T47D (cell line): Measurements from ENCODE around the gene DNASE1L3.
"Not testable (repeated sequence)": the region's sequence is repeated elsewhere in the genome, so short reads cannot be mapped to it uniquely, and the experiment has no call there.

Source experiments
- DNase-seq, 2 experiments: peaks; one replicate each; pipeline versions ENCODE4 v3.0.0 to v3.0.0-alpha.2; 2011 to 2012; ENCODE audit warnings: low read depth in 1 of 2, low spot score in 1 of 2
- JUND ChIP-seq: IDR thresholded peaks from 2 replicates; pipeline ENCODE4 v1.6.1; 2012; ENCODE audit warnings: low read depth
- in situ Hi-C: cut with HindIII; loops from 2 replicates; pipeline ENCODE4 v1.10.0; 2016; ENCODE audit warnings: low sequenced_read_pairs, low pct_unique_long_range_greater_than_20kb

The DNASE1L3 gene

GRCh38 chr3:58202917-58203360 is 7.8 kb downstream of the DNASE1L3 start:
- in situ Hi-C loops, result no loop called here
- no peak for DNase-seq
- no peak for TF ChIP-seq JUND

- in situ Hi-C loops, DNase-seq: not testable (repeated sequence)
Measured at GRCh38 chr3:58201451-58201850, 9.3 kb downstream of the DNASE1L3 start.

DNA sequence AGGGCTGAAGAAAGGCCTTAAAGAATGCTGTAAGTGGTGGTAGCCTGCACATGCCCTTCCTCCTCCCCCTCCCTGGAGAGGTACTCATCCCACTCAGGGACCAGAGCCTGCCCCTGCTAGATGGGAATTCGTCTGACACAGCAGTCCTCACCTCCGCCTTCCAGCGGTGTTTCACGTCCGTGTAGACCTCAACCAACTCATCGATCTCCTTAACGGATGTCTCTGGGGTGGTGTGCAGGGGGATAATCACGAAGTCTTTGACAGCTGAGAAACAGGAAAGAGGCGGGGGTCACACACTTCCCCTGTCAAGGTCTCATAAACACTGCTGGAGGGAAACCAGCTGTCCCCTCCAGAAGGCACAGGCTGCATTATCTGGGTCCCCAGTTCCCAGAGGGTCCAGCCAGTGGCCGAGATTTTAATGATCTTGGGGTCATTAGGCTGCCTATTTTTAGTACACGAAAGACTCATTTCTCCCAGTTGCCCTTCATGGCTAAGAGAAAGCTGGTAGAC is 9.9 kb downstream of the DNASE1L3 start:
- in situ Hi-C loops, result no loop called here
- no peak for TF ChIP-seq JUND
- no peak for DNase-seq

- TF ChIP-seq JUND, result no peak
- no peak for DNase-seq
- in situ Hi-C loops, result no loop called here
Measured at GRCh38 chr3:58200121-58200709, 10.6 kb downstream of the DNASE1L3 start.

DNA sequence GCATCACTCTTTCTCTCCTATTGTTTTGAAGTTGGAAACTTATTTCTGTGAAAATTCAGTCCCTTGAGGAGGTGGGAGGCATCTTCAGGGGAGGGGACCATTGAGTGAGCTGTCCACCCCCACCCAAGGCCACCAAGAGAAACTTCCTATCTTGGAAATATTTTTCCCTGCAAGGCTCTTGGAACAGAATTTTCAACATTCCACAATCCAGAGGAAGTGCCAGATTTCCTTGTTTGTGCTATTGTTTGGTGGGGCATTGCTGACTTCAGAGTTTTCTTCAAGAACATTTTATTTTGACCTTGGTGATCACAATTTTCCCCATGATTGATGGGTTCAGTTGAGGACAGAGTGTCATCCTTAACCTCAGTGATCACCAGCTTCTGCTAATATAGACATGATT is 12.0 kb downstream of the DNASE1L3 start:
- in situ Hi-C loops, result no loop called here
- no peak for TF ChIP-seq JUND
- DNase-seq, result no peak

- no peak for DNase-seq
- no peak for TF ChIP-seq JUND
- in situ Hi-C loops, result no loop called here
Measured at GRCh38 chr3:58198362-58198761, 12.4 kb downstream of the DNASE1L3 start.

DNA sequence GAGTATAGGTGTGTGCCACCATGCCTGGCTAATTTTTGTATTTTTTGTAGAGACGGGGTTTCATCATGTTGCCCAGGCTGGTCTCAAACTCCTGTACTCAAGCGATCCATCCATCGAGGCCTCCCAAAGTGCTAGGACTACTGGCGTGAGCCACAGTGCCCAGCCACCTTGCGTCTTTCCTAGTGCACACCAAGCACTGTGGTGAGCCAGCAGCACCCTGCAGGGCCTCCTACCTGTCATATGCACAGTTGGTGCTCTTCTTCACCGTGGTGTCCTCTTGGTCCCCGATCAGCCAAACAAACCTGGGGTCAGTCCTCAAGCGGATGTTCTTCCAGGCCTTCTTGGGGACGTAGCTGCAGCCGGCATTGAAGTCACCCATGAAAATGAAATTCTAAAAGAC is 13.2 kb downstream of the DNASE1L3 start:
- DNase-seq, result no peak
- in situ Hi-C loops, result no loop called here
- no peak for TF ChIP-seq JUND

- in situ Hi-C loops, result no loop called here
- no peak for TF ChIP-seq JUND
- DNase-seq, result no peak
Measured at GRCh38 chr3:58193682-58194407, 16.9 kb downstream of the DNASE1L3 start.

DNA sequence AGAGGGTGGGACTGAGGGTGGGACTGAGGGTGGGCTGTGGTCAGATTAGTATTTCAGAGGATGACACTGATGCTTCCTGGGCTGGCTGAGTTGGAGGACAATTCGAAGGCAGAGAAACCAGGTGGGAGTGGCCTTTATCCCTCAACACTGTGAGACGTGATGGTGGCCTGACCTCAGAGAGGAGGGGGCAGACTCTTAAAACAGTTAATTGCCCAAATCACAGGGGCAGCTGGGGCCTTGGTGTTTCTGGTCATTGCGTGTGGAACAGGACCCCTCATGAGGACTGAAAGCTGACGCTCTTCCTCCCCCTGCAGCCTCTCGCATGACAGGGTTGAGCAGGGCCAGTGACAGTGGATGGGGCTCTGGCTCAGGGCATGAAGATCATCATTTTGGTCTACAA is 18.7 kb downstream of the DNASE1L3 start:
- TF ChIP-seq JUND, result no peak
- in situ Hi-C loops, result no loop called here
- no peak for DNase-seq

DNA sequence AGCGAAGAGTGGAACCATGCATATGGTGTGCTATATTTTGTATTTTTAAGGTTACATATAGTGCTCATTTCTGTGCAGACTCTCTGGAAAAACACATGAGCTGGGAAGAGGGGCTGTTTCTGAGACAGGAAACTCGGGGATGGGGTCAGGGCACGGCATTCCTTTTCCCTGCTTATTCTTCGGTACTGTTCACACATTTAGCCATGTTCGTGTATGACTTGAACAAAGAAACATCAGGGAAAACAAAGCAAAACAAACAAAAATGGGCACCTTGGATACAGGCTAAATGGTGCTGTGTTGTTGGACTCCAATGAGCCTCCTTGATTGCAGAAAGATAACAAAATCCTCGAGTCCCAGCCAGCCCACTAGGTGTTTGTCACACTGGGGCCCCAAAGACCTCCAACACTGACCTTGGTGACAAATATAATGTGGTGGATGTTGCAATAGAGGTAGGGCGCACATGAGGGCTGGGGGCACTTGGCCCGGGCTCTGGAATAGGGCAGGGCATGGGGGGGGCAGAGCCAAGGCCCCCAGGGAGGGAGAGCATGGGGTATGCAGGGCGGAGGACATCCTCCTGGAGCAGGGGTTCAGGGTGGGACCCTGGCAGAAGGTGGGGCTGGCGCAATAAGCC is 19.3 kb downstream of the DNASE1L3 start:
- TF ChIP-seq JUND, result no peak
- in situ Hi-C loops, result no loop called here
- no peak for DNase-seq

DNA sequence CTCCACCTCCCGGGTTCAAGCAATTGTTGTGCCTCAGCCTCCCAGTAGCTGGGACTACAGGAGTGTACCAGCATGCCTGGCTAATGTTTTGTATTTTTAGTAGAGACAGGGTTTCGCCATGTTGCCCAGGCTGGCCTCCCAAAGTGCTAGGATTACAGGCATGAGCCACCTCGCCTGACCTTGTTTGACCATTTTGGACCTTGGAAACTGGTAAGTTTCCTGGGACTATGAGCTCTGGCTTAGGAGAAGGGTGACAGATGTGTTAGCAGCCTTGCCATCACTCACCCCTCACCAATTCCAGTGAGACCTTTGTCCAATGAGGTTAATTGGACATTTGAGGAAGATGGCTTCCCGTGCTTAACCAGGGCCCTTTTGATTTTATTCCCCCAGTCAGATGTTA is 19.9 kb downstream of the DNASE1L3 start:
- in situ Hi-C loops, result no loop called here
- DNase-seq, result no peak
- TF ChIP-seq JUND, result no peak

DNA sequence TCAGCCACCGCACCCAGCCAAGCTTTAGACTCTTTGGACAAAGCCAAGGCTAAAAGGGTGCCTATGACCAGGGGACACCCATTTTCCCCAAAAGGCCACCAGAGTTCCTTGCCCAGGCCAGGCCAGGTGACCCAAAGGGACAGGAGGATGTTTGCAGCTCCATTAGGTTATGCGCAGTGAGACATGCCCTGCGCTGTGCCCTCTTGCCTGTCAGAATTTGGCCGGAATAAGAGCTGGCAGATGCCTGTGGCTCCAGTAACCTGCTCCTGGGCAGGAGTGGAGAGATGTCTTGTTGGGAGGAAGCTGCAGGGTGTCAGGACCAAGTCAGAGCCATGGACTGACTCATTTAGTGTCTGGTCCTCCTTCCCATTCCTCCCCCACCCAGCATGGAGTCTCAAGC is 20.5 kb downstream of the DNASE1L3 start:
- DNase-seq, result no peak
- in situ Hi-C loops, result no loop called here
- no peak for TF ChIP-seq JUND

GRCh38 chr3:58189691-58190090 is 21.1 kb downstream of the DNASE1L3 start:
- in situ Hi-C loops, result no loop called here
- no peak for TF ChIP-seq JUND
- DNase-seq, result no peak
